Vagina (tissue), 2 donors: Measurements from ENCODE around the gene RRAGC. TPM values are rescaled to one million over a fixed set of nuclear protein-coding genes. Genes with fewer than 3 reads are reported as not detected.

Experiments
- DNase-seq, 2 donors: peaks; one replicate each; pipeline ENCODE4 v3.0.0-alpha.2; 2017; ENCODE audit errors: extremely low spot score in 2 of 2
- H3K27ac ChIP-seq: fragments of 200-600 bp; sonication (generic); one replicate; pipeline ENCODE4 v1.5.1; 2019
- H3K27me3 ChIP-seq: fragments of 200-600 bp; sonication (generic); one replicate; pipeline ENCODE4 v1.5.1; 2019
- H3K36me3 ChIP-seq, 2 donors: fragments of 200-600 bp; sonication (generic); one replicate each; pipeline ENCODE4 v1.5.1; 2017 to 2019
- H3K4me1 ChIP-seq: fragments of 200-600 bp; sonication (generic); one replicate; pipeline ENCODE4 v1.5.1; 2019
- H3K4me3 ChIP-seq, 2 donors: fragments of 200-600 bp; sonication (generic); 1 replicate in 1 of 2; 2 replicates in 1 of 2; pipeline ENCODE4 v1.5.1; 2016 to 2019
- H3K9me3 ChIP-seq: fragments of 200-600 bp; sonication (generic); one replicate; pipeline ENCODE4 v1.5.1; 2019
- POLR2A ChIP-seq, 2 donors: fragments of 450-650 bp; IDR thresholded peaks; one replicate each; pipeline ENCODE4 v1.6.1; 2017; ENCODE audit warnings: antibody characterized with exemption in 2 of 2, mild to moderate bottlenecking in 2 of 2, moderate library complexity in 2 of 2
- POLR2AphosphoS5 ChIP-seq, 2 donors: sonication (generic); formaldehyde crosslinking; IDR thresholded peaks; one replicate each; pipeline ENCODE4 v1.9.0; 2017; ENCODE audit warnings: antibody characterized with exemption in 2 of 2, mild to moderate bottlenecking in 2 of 2, low read depth in 1 of 2; ENCODE audit not compliant: insufficient read depth in 1 of 2
- intact Hi-C: fragments of 100-400 bp; cut with DNase I; formaldehyde crosslinking; loops from one replicate; pipeline ENCODE4 v1.15.1; 2023
- small RNA-seq: library from RNA; depleted of rRNA; stranded (forward); fragments of <200 nt; gene quantifications from one replicate; pipeline ENCODE3, GENCODE V24; 2016
- total RNA-seq: library from RNA; depleted of rRNA; stranded (reverse); fragments of >200 nt; gene quantifications from one replicate; pipeline ENCODE4 v1.2.3, GENCODE V29; 2016
- TF ChIP-seq, protein P1 (sequence below), 3 experiments: fragments of 450-650 bp in 2 of 3; fragments of 200-600 bp in 1 of 3; sonication (generic) in 1 of 3; IDR thresholded peaks; one replicate each; pipeline ENCODE4 v1.5.1; 2017 to 2019; ENCODE audit warnings: antibody characterized with exemption in 3 of 3, mild to moderate bottlenecking in 2 of 3, moderate library complexity in 2 of 3

RRAGC gene
- total RNA-seq, 1 donor from 2014 or later: 9.8 TPM

DNA sequence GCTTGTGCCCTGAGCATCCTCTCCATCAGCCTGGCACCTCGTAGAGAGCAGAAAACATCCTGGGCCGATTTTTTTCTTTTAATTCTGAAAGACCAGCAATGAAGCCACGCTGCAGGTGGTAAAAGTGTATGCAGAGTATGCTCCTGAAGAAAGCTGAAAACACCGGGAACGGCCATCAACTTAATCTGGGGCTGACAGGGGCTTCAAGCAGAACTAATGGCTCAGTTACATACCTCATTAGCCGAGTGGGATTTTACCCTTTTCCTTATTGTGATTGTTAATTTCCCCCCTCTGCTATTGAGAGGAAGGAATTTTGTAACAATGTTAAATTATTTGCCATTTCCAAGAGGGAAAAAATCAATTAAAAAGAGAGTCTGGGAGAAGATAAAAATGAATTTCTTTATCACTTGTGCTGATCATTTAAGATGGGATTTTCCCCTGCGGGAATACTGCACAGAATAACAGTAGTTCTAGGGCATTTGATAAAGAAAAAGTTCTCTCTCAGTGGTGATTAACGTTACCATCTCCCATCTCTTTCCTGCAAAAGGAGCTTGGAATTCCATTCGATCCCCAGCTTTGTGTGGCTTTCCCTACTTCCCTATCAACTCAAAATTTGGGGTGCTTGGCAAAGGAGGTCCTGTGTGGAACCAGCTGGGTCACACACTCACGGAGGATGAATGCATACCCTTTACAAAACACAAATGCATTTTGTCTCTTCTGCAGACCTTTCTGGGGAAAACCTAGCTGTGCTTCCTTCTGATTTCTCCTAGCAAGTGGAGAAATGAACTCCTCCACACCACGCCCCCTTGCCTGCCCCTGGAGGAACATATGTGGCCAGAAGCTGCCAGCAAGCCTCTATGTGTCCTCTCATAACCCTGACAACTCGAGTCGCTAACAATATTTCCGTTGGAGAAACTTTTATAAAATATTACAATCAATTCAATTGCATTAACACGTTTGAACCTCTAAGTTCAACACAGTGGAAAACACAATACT, 70.9 kb downstream of the RRAGC start:
- Histone ChIP-seq H3K27me3 (no peaks in the 10 kb centered on the region), H3K27ac (no peak overlapping the region), H3K9me3 (no peaks in the 10 kb centered on the region), H3K4me3 (no peak overlapping the region), H3K4me1 (no peaks in the 10 kb centered on the region), H3K36me3 (no peaks in the 10 kb centered on the region)
- no peak for DNase-seq
- intact Hi-C loops: no loop called here
- TF ChIP-seq POLR2AphosphoS5 (IDR thresholded peaks at IDR 0.05; ENCODE audit: insufficient read depth in 1 of 2, low read depth in 1 of 2) (no peak), POLR2A (IDR thresholded peaks at IDR 0.05) (no peak)
- TF ChIP-seq, protein P1, sequence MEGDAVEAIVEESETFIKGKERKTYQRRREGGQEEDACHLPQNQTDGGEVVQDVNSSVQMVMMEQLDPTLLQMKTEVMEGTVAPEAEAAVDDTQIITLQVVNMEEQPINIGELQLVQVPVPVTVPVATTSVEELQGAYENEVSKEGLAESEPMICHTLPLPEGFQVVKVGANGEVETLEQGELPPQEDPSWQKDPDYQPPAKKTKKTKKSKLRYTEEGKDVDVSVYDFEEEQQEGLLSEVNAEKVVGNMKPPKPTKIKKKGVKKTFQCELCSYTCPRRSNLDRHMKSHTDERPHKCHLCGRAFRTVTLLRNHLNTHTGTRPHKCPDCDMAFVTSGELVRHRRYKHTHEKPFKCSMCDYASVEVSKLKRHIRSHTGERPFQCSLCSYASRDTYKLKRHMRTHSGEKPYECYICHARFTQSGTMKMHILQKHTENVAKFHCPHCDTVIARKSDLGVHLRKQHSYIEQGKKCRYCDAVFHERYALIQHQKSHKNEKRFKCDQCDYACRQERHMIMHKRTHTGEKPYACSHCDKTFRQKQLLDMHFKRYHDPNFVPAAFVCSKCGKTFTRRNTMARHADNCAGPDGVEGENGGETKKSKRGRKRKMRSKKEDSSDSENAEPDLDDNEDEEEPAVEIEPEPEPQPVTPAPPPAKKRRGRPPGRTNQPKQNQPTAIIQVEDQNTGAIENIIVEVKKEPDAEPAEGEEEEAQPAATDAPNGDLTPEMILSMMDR (IDR thresholded peaks at IDR 0.05): no peak

Small RNAs within 50 kb of the gene (small RNA-seq; reads per million reads assigned to genes)
- gene GJA9-MYCBP: not detected

Other genes starting within 250 kb of the RRAGC start
- gene MYCBP, start 13.6 kb upstream of the RRAGC start, total RNA-seq: 12.8 TPM
- gene GJA9, start 21.8 kb upstream of the RRAGC start, total RNA-seq: not detected
- gene RHBDL2, start 82.1 kb upstream of the RRAGC start, total RNA-seq: 9.6 TPM
- gene AKIRIN1, start 131.5 kb upstream of the RRAGC start, total RNA-seq: 27.5 TPM
- 534 TPM for gene NDUFS5, start 166.6 kb upstream of the RRAGC start, total RNA-seq